HCT116 (cell line): ENCODE data around the gene LRFN2. TPM values are rescaled to one million over a fixed set of nuclear protein-coding genes. Genes with fewer than 3 reads are reported as not detected.
A peak's percentile ranks its signal among the peaks of the same experiment; 100 is the strongest.

Experiments
- ATAC-seq: fragments of 200-7000 bp; cut with Tn5 transposase; 2 replicates; pipeline ENCODE4 v1.9.1; 2020; ENCODE audit warnings: mild to moderate bottlenecking, moderate library complexity
- BruUV-seq: library from RNA; stranded (reverse); fragments of 400-500 nt; replicated peaks from 2 replicates; lab custom pipeline; 2021; lab: Mats Ljungman, UMichigan
- CTCF ChIA-PET: fragments of 300-600 bp; sonication (Branson Sonifier 250); formaldehyde crosslinking; loops from one replicate; lab custom pipeline; 2021; ENCODE audit warnings: antibody characterized with exemption; lab: Charles Lee
- POLR2A ChIA-PET: fragments of 300-600, 350-600 bp; sonication (Branson Sonifier 250); formaldehyde crosslinking; loops from one replicate; lab custom pipeline; 2021; ENCODE audit warnings: antibody characterized with exemption; lab: Charles Lee
- RAD21 ChIA-PET, 2 experiments: fragments of 300-600 bp; sonication (Branson Sonifier 250); formaldehyde crosslinking; loops; one replicate each; lab custom pipeline; 2023; ENCODE audit warnings: low total read pairs in 2 of 2; ENCODE audit not compliant: uncharacterized antibody in 2 of 2, unreplicated experiment in 2 of 2, low non-redundant PET in 1 of 2; lab: Charles Lee
- DNase-seq: peaks from one replicate; pipeline ENCODE4 v3.0.0-alpha.2; 2010; ENCODE audit warnings: low read depth, low spot score
- H2AFZ ChIP-seq: fragments of 200-600 bp; shearing (Covaris generic), sonication (generic); 2 replicates; pipeline ENCODE4 v1.6.1; 2017; ENCODE audit warnings: low read depth, mixed run types, mixed read lengths, antibody characterized with exemption, low read length; ENCODE audit not compliant: poor library complexity, severe bottlenecking
- H3K27ac ChIP-seq: 2 replicates; pipeline ENCODE4 v1.5.1; 2012; ENCODE audit warnings: low read depth, low read length
- H3K27me3 ChIP-seq: fragments of 200-600 bp; sonication (generic); 2 replicates; pipeline ENCODE4 v1.6.1; 2016; ENCODE audit warnings: mixed run types, low read length, mixed read lengths; ENCODE audit not compliant: insufficient read depth
- H3K36me3 ChIP-seq, 2 experiments: fragments of 200-500 bp in 1 of 2; fragments of 200-600 bp in 1 of 2; sonication (Bioruptor generic) in 1 of 2; sonication (generic) in 1 of 2; 2 replicates each; pipeline versions ENCODE4 v1.5.1 to v1.6.1; 2014 to 2016; ENCODE audit warnings: low read length in 2 of 2, inconsistent platforms in 1 of 2, mixed read lengths in 1 of 2, mixed run types in 1 of 2; ENCODE audit not compliant: insufficient read depth in 2 of 2, control insufficient read depth in 1 of 2
- H3K4me1 ChIP-seq, 2 experiments: fragments of 200-600 bp in 1 of 2; sonication (generic) in 1 of 2; 2 replicates each; pipeline versions ENCODE4 v1.5.1 to v1.6.1; 2012 to 2017; ENCODE audit warnings: low read length in 2 of 2, inconsistent platforms in 1 of 2, mild to moderate bottlenecking in 1 of 2, mixed read lengths in 1 of 2, mixed run types in 1 of 2, moderate library complexity in 1 of 2; ENCODE audit not compliant: insufficient read depth in 2 of 2, control insufficient read depth in 1 of 2
- H3K4me2 ChIP-seq: fragments of 200-600 bp; sonication (generic); 2 replicates; pipeline ENCODE4 v1.6.1; 2017; ENCODE audit warnings: mixed run types, low read length, mixed read lengths
- H3K4me3 ChIP-seq, 2 experiments: fragments of 200-600 bp in 1 of 2; sonication (generic) in 1 of 2; replicated peaks in 1 of 2; 2 replicates each; pipeline ENCODE4 v1.5.1; 2011 to 2016; ENCODE audit warnings: low read length in 2 of 2, control low read depth in 1 of 2, low read depth in 1 of 2, mild to moderate bottlenecking in 1 of 2, mixed read lengths in 1 of 2, mixed run types in 1 of 2
- H3K79me2 ChIP-seq: fragments of 200-600 bp; sonication (generic); 2 replicates; pipeline ENCODE4 v1.6.1; 2017; ENCODE audit warnings: mild to moderate bottlenecking, mixed run types, low read length, moderate library complexity, mixed read lengths; ENCODE audit not compliant: insufficient read depth
- H3K9ac ChIP-seq: fragments of 200-600 bp; sonication (generic); 2 replicates; pipeline ENCODE4 v1.6.1; 2016; ENCODE audit warnings: low read length, mixed read lengths
- H3K9me2 ChIP-seq: fragments of 200-600 bp; sonication (generic), shearing (Covaris generic); 2 replicates; pipeline ENCODE4 v1.6.1; 2017; ENCODE audit warnings: mixed run types, mild to moderate bottlenecking, moderate library complexity; ENCODE audit not compliant: insufficient read depth
- H3K9me3 ChIP-seq, 2 experiments: fragments of 200-500 bp in 1 of 2; fragments of 200-600 bp in 1 of 2; sonication (Bioruptor generic) in 1 of 2; sonication (generic) in 1 of 2; 2 replicates each; pipeline ENCODE4 v1.6.1; 2014 to 2017; ENCODE audit warnings: low read length in 2 of 2, mixed read lengths in 2 of 2, inconsistent platforms in 1 of 2, low read depth in 1 of 2, mild to moderate bottlenecking in 1 of 2, mixed run types in 1 of 2, moderate library complexity in 1 of 2; ENCODE audit not compliant: control insufficient read depth in 1 of 2, insufficient read depth in 1 of 2
- H4K20me1 ChIP-seq: fragments of 200-600 bp; sonication (generic), shearing (Covaris generic); 2 replicates; pipeline ENCODE4 v1.6.1; 2017; ENCODE audit warnings: mixed run types, mild to moderate bottlenecking, moderate library complexity; ENCODE audit not compliant: insufficient read depth
- POLR2A ChIP-seq: IDR thresholded peaks from 2 replicates; pipeline ENCODE4 v1.7.0; 2011; ENCODE audit warnings: borderline replicate concordance; ENCODE audit not compliant: insufficient read depth, insufficient read length; ENCODE audit errors: extremely low read depth
- POLR2AphosphoS5 ChIP-seq: IDR thresholded peaks from 2 replicates; pipeline ENCODE4 v1.6.1; 2011; ENCODE audit warnings: mild to moderate bottlenecking, low read depth, low read length, moderate library complexity
- RAD21 ChIP-seq: IDR thresholded peaks from 2 replicates; pipeline ENCODE4 v1.6.1; 2012; ENCODE audit warnings: low read depth, mild to moderate bottlenecking
- SP1 ChIP-seq: IDR thresholded peaks from 2 replicates; pipeline ENCODE4 v1.6.1; 2012; ENCODE audit warnings: low read depth
- SRF ChIP-seq: IDR thresholded peaks from 2 replicates; pipeline ENCODE4 v1.6.1; 2012; ENCODE audit warnings: low read depth
- YY1 ChIP-seq: IDR thresholded peaks from 2 replicates; pipeline ENCODE4 v1.6.1; 2011; ENCODE audit warnings: low read length, low read depth, moderate library complexity, mild to moderate bottlenecking; ENCODE audit not compliant: insufficient replicate concordance; ENCODE audit errors: extremely low read depth
- ZNF274 ChIP-seq: fragments of 200-500 bp; sonication (Bioruptor generic); IDR thresholded peaks from 2 replicates; pipeline ENCODE4 v1.6.1; 2014; ENCODE audit warnings: mild to moderate bottlenecking, low read depth, low read length, inconsistent platforms
- intact Hi-C: fragments of 100-400 bp; cut with micrococcal nuclease; formaldehyde crosslinking; loops from 2 replicates; pipeline ENCODE4 v1.10.0; 2022
- total RNA-seq: library from RNA; stranded (reverse); gene quantifications from one replicate; pipeline ENCODE4 v1.2.1, GENCODE V29; 2021; ENCODE audit not compliant: unreplicated experiment
- TF ChIP-seq, protein P1 (sequence below), 3 experiments: fragments of 200-600 bp in 1 of 3; sonication (generic) in 1 of 3; IDR thresholded peaks in 2 of 3; conservative IDR thresholded peaks in 1 of 3; 2 replicates each; pipeline ENCODE4 v1.5.1; 2012 to 2017; ENCODE audit warnings: low read depth in 2 of 3, low read length in 2 of 3, antibody characterized with exemption in 1 of 3, borderline replicate concordance in 1 of 3, control low read depth in 1 of 3, mild to moderate bottlenecking in 1 of 3, mixed read lengths in 1 of 3, mixed run types in 1 of 3, moderate library complexity in 1 of 3; ENCODE audit not compliant: insufficient read depth in 1 of 3
- TF ChIP-seq, protein P2 (sequence below): IDR thresholded peaks from 2 replicates; pipeline ENCODE4 v1.6.1; 2011; ENCODE audit warnings: mild to moderate bottlenecking, low read length, moderate library complexity; ENCODE audit not compliant: insufficient replicate concordance; ENCODE audit errors: extremely low read depth

LRFN2 gene
- total RNA-seq, 1 experiment from 2014 or later: not detected

DNA sequence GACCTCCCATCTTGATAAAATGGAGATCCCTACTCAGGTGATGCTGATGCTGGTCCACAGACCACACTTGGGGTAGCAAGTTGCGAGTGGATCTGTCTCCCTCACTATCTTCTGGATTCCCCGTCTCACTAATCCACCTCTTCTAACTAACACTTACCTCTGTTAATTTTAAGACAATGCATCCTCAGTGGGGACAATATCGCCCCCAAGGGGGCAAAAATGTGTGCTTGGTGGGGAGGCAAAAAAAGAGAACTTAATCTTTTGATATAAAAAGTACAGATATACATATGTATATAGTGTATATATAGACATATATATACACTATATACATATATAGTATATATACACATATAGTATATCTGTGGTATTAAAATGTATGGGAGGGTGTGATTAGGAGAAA lies 4.3 kb downstream of the LRFN2 start:
- Histone ChIP-seq H3K9ac (no peak overlapping the region), H3K79me2 (no peaks in the 10 kb centered on the region), H3K27ac (no peak overlapping the region), H3K4me3 (no peak overlapping the region), H3K9me2 (no peaks in the 10 kb centered on the region), H3K36me3 (no peaks in the 10 kb centered on the region), H2AFZ (no peak overlapping the region), H3K4me1 (peaks cover 0 to 7% of the 10 kb centered on the region in 2 experiments; a peak in 1 of 4 replicates), H3K27me3 (0 out of 2 replicates have a peak, but pooled peaks cover 6% of the 10 kb centered on the region), H4K20me1 (no peaks in the 10 kb centered on the region), H3K9me3 (no peaks in the 10 kb centered on the region), H3K4me2 (no peak overlapping the region)
- RAD21 ChIA-PET: no interaction called here
- intact Hi-C loops: no loop called here
- DNase-seq (no peak), ATAC-seq (no peak)
- CTCF ChIA-PET: no interaction called here
- TF ChIP-seq RAD21 (peak; percentile 30; the same call in 1 of the 2 replicates), POLR2A (no peak), SP1 (no peak), ZNF274 (no peak), YY1 (no peak), POLR2AphosphoS5 (no peak), SRF (no peak)
- TF ChIP-seq, protein P1, sequence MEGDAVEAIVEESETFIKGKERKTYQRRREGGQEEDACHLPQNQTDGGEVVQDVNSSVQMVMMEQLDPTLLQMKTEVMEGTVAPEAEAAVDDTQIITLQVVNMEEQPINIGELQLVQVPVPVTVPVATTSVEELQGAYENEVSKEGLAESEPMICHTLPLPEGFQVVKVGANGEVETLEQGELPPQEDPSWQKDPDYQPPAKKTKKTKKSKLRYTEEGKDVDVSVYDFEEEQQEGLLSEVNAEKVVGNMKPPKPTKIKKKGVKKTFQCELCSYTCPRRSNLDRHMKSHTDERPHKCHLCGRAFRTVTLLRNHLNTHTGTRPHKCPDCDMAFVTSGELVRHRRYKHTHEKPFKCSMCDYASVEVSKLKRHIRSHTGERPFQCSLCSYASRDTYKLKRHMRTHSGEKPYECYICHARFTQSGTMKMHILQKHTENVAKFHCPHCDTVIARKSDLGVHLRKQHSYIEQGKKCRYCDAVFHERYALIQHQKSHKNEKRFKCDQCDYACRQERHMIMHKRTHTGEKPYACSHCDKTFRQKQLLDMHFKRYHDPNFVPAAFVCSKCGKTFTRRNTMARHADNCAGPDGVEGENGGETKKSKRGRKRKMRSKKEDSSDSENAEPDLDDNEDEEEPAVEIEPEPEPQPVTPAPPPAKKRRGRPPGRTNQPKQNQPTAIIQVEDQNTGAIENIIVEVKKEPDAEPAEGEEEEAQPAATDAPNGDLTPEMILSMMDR (IDR thresholded peaks at IDR 0.05 in 2 of 3, conservative IDR thresholded peaks at IDR 0.05 in 1 of 3; ENCODE audit: borderline replicate concordance in 1 of 3, insufficient read depth in 1 of 3, low read depth in 2 of 3, low read length in 2 of 3): 0 out of 6 replicates have a peak, but pooled peaks of 1 of the 3 experiments have one; percentile 14
- TF ChIP-seq, protein P2, sequence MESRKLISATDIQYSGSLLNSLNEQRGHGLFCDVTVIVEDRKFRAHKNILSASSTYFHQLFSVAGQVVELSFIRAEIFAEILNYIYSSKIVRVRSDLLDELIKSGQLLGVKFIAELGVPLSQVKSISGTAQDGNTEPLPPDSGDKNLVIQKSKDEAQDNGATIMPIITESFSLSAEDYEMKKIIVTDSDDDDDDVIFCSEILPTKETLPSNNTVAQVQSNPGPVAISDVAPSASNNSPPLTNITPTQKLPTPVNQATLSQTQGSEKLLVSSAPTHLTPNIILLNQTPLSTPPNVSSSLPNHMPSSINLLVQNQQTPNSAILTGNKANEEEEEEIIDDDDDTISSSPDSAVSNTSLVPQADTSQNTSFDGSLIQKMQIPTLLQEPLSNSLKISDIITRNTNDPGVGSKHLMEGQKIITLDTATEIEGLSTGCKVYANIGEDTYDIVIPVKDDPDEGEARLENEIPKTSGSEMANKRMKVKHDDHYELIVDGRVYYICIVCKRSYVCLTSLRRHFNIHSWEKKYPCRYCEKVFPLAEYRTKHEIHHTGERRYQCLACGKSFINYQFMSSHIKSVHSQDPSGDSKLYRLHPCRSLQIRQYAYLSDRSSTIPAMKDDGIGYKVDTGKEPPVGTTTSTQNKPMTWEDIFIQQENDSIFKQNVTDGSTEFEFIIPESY: no peak
- POLR2A ChIA-PET: no interaction called here
- BruUV-seq: no TSS peak
